Endodermal cell (in vitro differentiated cells): Measurements from ENCODE around the gene COL15A1. TPM values are rescaled to one million over a fixed set of nuclear protein-coding genes. Genes with fewer than 3 reads are reported as not detected.

Experiments used
- DNase-seq: peaks from one replicate; pipeline ENCODE4 v3.0.0-alpha.2; 2017
- H3K27ac ChIP-seq: 2 replicates; pipeline ENCODE4 v1.5.1; 2013; ENCODE audit warnings: mild to moderate bottlenecking, low read depth, low read length, moderate library complexity
- H3K27me3 ChIP-seq: 2 replicates; pipeline ENCODE4 v1.6.1; 2013; ENCODE audit warnings: mild to moderate bottlenecking, low read length, moderate library complexity; ENCODE audit not compliant: insufficient read depth, control insufficient read depth, poor library complexity, severe bottlenecking
- H3K36me3 ChIP-seq: 2 replicates; pipeline ENCODE4 v1.7.0; 2013; ENCODE audit warnings: mild to moderate bottlenecking, low read length, moderate library complexity; ENCODE audit not compliant: control insufficient read depth, insufficient read depth
- H3K4me1 ChIP-seq: one replicate; pipeline ENCODE4 v1.7.0; 2013; ENCODE audit warnings: low read length; ENCODE audit not compliant: control insufficient read depth, insufficient read depth
- H3K4me3 ChIP-seq: 2 replicates; pipeline ENCODE4 v1.5.1; 2013; ENCODE audit warnings: mild to moderate bottlenecking, low read length, moderate library complexity
- H3K9ac ChIP-seq: 2 replicates; pipeline ENCODE4 v1.6.1; 2013; ENCODE audit warnings: mild to moderate bottlenecking, low read length, moderate library complexity; ENCODE audit not compliant: poor library complexity, severe bottlenecking; ENCODE audit errors: extremely low read depth
- H3K9me3 ChIP-seq: 2 replicates; pipeline ENCODE4 v1.6.1; 2013; ENCODE audit warnings: mild to moderate bottlenecking, low read length, moderate library complexity; ENCODE audit not compliant: control insufficient read depth
- H3K27ac Mint-ChIP-seq: 2 replicates; pipeline ENCODE4 v1.8.0; 2020; ENCODE audit warnings: mixed read lengths
- H3K27me3 Mint-ChIP-seq: 2 replicates; pipeline ENCODE4 v1.8.0; 2021; ENCODE audit warnings: mild to moderate bottlenecking, mixed read lengths; ENCODE audit not compliant: insufficient read depth
- H3K36me3 Mint-ChIP-seq: 2 replicates; pipeline ENCODE4 v1.8.0; 2020; ENCODE audit warnings: low read depth, mixed read lengths
- H3K4me1 Mint-ChIP-seq: 2 replicates; pipeline ENCODE4 v1.8.0; 2020; ENCODE audit warnings: mixed read lengths
- H3K4me3 Mint-ChIP-seq: 2 replicates; pipeline ENCODE4 v1.8.0; 2020; ENCODE audit warnings: mild to moderate bottlenecking, moderate library complexity, mixed read lengths
- H3K9me3 Mint-ChIP-seq: 2 replicates; pipeline ENCODE4 v1.8.0; 2020; ENCODE audit warnings: mild to moderate bottlenecking, mixed read lengths
- CTCF ChIP-seq: fragments of 200-600 bp; sonication (generic); conservative IDR thresholded peaks from 2 replicates; pipeline ENCODE4 v1.5.0; 2021; ENCODE audit warnings: antibody characterized with exemption, mild to moderate bottlenecking
- WGBS, 2 experiments: methylation state at CpG; one replicate each; pipeline versions ENCODE4 v1.1.5 to v1.1.7; 2013; ENCODE audit warnings: missing lambda C conversion rate in 2 of 2, mixed read lengths in 1 of 2; ENCODE audit not compliant: insufficient coverage in 1 of 2, insufficient read length in 1 of 2; 5-methylcytosine and 5-hydroxymethylcytosine counted together
- total RNA-seq, 2 donors: library from RNA; stranded (reverse); fragmentation: NEBNext Ultra II Directional in 1 of 2; extraction: Animal tissue kit (Norgen Biotek cat#: 25700) in 1 of 2; gene quantifications; 2 replicates in 1 of 2; 3 replicates in 1 of 2; pipeline ENCODE4 v1.2.1, GENCODE V29; 2021

Gene COL15A1
- total RNA-seq, 2 donors from 2014 or later: 0.27 TPM; not detected in 1

- Mint-ChIP-seq H3K36me3 (no peaks in the 10 kb centered on the region), H3K27ac (no peak overlapping the region), H3K9me3 (peaks cover 47% of the 10 kb centered on the region), H3K4me1 (no peaks in the 10 kb centered on the region), H3K27me3 (peaks cover 12% of the 10 kb centered on the region), H3K4me3 (no peak overlapping the region)
- Histone ChIP-seq H3K4me1 (no peaks in the 10 kb centered on the region), H3K9me3 (peaks cover 59% of the 10 kb centered on the region), H3K27ac (no peak overlapping the region), H3K9ac (no peak overlapping the region), H3K4me3 (no peak overlapping the region), H3K36me3 (no peaks in the 10 kb centered on the region), H3K27me3 (no peaks in the 10 kb centered on the region)
- DNase-seq: no peak
- 91 to 92% methylated on average over 2 to 4 of the region's 4 CpGs for WGBS, 2 experiments
- TF ChIP-seq CTCF: no peak
Observed at GRCh38 chr9:99013550-99013949, 69.8 kb downstream of the COL15A1 start.

GRCh38 chr9:99015448-99015847 lies 71.7 kb downstream of the COL15A1 start:
- H3K9me3 Mint-ChIP-seq: peaks cover 30% of the 10 kb centered on the region
- WGBS, 2 experiments: 88 to 89% methylated on average over 1 to 3 of the region's 3 CpGs
- DNase-seq: no peak
- H3K4me1 Mint-ChIP-seq: no peaks in the 10 kb centered on the region
- no peaks in the 10 kb centered on the region for H3K36me3 ChIP-seq
- H3K9ac ChIP-seq: no peak overlapping the region
- H3K4me3 Mint-ChIP-seq: no peak overlapping the region
- no peak for TF ChIP-seq CTCF
- H3K9me3 ChIP-seq: peaks cover 40% of the 10 kb centered on the region
- H3K4me1 ChIP-seq: no peaks in the 10 kb centered on the region
- H3K27me3 ChIP-seq: no peaks in the 10 kb centered on the region
- H3K27ac ChIP-seq: no peak overlapping the region
- H3K27ac Mint-ChIP-seq: no peak overlapping the region
- no peak overlapping the region for H3K4me3 ChIP-seq
- H3K27me3 Mint-ChIP-seq: peaks cover 12% of the 10 kb centered on the region
- no peaks in the 10 kb centered on the region for H3K36me3 Mint-ChIP-seq

GRCh38 chr9:99015890-99016289 lies 72.2 kb downstream of the COL15A1 start:
- Histone ChIP-seq H3K36me3 (no peaks in the 10 kb centered on the region), H3K27me3 (no peaks in the 10 kb centered on the region), H3K4me1 (no peaks in the 10 kb centered on the region), H3K9ac (no peak overlapping the region), H3K9me3 (peaks cover 36% of the 10 kb centered on the region), H3K27ac (no peak overlapping the region), H3K4me3 (no peak overlapping the region)
- Mint-ChIP-seq H3K4me1 (peaks cover 2% of the 10 kb centered on the region), H3K27ac (no peak overlapping the region), H3K27me3 (peaks cover 12% of the 10 kb centered on the region), H3K4me3 (no peak overlapping the region), H3K9me3 (peaks cover 25% of the 10 kb centered on the region), H3K36me3 (no peaks in the 10 kb centered on the region)
- no peak for DNase-seq
- WGBS, 2 experiments: 80 to 83% methylated on average over 3 to 4 of the region's 4 CpGs
- no peak for TF ChIP-seq CTCF
